GM23338 (cell line): Measurements from ENCODE around the gene ECD. TPM values are rescaled to one million over a fixed set of nuclear protein-coding genes. Genes with fewer than 3 reads are reported as not detected.

Experiments
- ATAC-seq: fragments of 200-7000 bp; cut with Tn5 transposase; 3 replicates; pipeline ENCODE4 v1.9.1; 2020
- DNase-seq: peaks from one replicate; pipeline ENCODE4 v3.0.0-alpha.2; 2015; ENCODE audit warnings: low spot score
- H2AFZ ChIP-seq: fragments of 200-600 bp; sonication (generic); 2 replicates; pipeline ENCODE4 v1.8.0; 2016; ENCODE audit warnings: antibody characterized with exemption, mild to moderate bottlenecking, moderate library complexity
- H3F3A ChIP-seq: fragments of 200-600 bp; sonication (generic); replicated peaks from 2 replicates; pipeline ENCODE4 v1.8.0; 2017; ENCODE audit warnings: antibody characterized with exemption, mixed run types, low read depth
- H3K27ac ChIP-seq: fragments of 200-600 bp; sonication (generic); 2 replicates; pipeline ENCODE4 v1.6.1; 2016; ENCODE audit warnings: low read depth
- H3K27me3 ChIP-seq: fragments of 200-600 bp; sonication (generic); 2 replicates; pipeline ENCODE4 v1.8.0; 2016; ENCODE audit warnings: mild to moderate bottlenecking, mixed run types, moderate library complexity; ENCODE audit not compliant: insufficient read depth
- H3K36me3 ChIP-seq: fragments of 200-600 bp; sonication (generic); 2 replicates; pipeline ENCODE4 v1.8.0; 2016; ENCODE audit warnings: mild to moderate bottlenecking; ENCODE audit not compliant: insufficient read depth
- H3K4me1 ChIP-seq: fragments of 200-600 bp; sonication (generic); 2 replicates; pipeline ENCODE4 v1.8.0; 2016; ENCODE audit warnings: mild to moderate bottlenecking, moderate library complexity; ENCODE audit not compliant: insufficient read depth
- H3K4me2 ChIP-seq: fragments of 200-600 bp; sonication (generic); 2 replicates; pipeline ENCODE4 v1.7.1; 2017; ENCODE audit warnings: mixed run types
- H3K4me3 ChIP-seq: fragments of 200-600 bp; sonication (generic); 2 replicates; pipeline ENCODE4 v1.6.1; 2016; ENCODE audit warnings: mixed run types
- H3K79me2 ChIP-seq: fragments of 200-600 bp; sonication (generic); replicated peaks from 2 replicates; pipeline ENCODE4 v1.8.0; 2017; ENCODE audit warnings: mild to moderate bottlenecking; ENCODE audit not compliant: insufficient read depth
- H3K9me2 ChIP-seq: fragments of 200-600 bp; sonication (generic); 2 replicates; pipeline ENCODE4 v1.8.0; 2017; ENCODE audit not compliant: insufficient read depth
- H4K20me1 ChIP-seq: fragments of 200-600 bp; sonication (generic); replicated peaks from 2 replicates; pipeline ENCODE4 v1.8.0; 2017; ENCODE audit warnings: mild to moderate bottlenecking; ENCODE audit not compliant: insufficient read depth
- H3K27ac Mint-ChIP-seq: 2 replicates; pipeline ENCODE4 v1.8.0; 2020; ENCODE audit warnings: inconsistent platforms, mild to moderate bottlenecking, moderate library complexity, mixed read lengths
- H3K27me3 Mint-ChIP-seq: 3 replicates; pipeline ENCODE4 v1.8.0; 2022; ENCODE audit warnings: low read depth, mild to moderate bottlenecking, moderate library complexity, mixed read lengths, inconsistent platforms; ENCODE audit not compliant: insufficient read depth, poor library complexity
- H3K36me3 Mint-ChIP-seq: 3 replicates; pipeline ENCODE4 v1.8.0; 2021; ENCODE audit warnings: low read depth, mild to moderate bottlenecking, inconsistent platforms, moderate library complexity, mixed read lengths
- H3K4me1 Mint-ChIP-seq: 3 replicates; pipeline ENCODE4 v1.8.0; 2020; ENCODE audit warnings: mild to moderate bottlenecking, inconsistent platforms, mixed read lengths
- H3K4me3 Mint-ChIP-seq: 3 replicates; pipeline ENCODE4 v1.8.0; 2021; ENCODE audit warnings: moderate library complexity, mild to moderate bottlenecking, inconsistent platforms, mixed read lengths
- H3K9me3 Mint-ChIP-seq: 3 replicates; pipeline ENCODE4 v1.8.0; 2020; ENCODE audit warnings: moderate library complexity, mild to moderate bottlenecking, inconsistent platforms, mixed read lengths
- CTCF ChIP-seq, 2 experiments: fragments of 200-600 bp in 1 of 2; sonication (generic) in 1 of 2; conservative IDR thresholded peaks; 2 replicates each; pipeline versions ENCODE4 v1.5.1 to v1.6.1; 2016 to 2017; ENCODE audit warnings: antibody characterized with exemption in 2 of 2, low read depth in 2 of 2, mild to moderate bottlenecking in 2 of 2, moderate library complexity in 1 of 2
- EZH2 ChIP-seq: fragments of 200-600 bp; sonication (generic); IDR thresholded peaks from one replicate; pipeline ENCODE4 v1.8.0; 2017; ENCODE audit warnings: antibody characterized with exemption, mild to moderate bottlenecking, low read depth; ENCODE audit not compliant: unreplicated experiment
- EZH2phosphoT487 ChIP-seq: fragments of 200-600 bp; sonication (generic); IDR thresholded peaks from one replicate; pipeline ENCODE4 v1.8.1; 2018; ENCODE audit warnings: antibody characterized with exemption; ENCODE audit not compliant: unreplicated experiment
- NANOG ChIP-seq: IDR thresholded peaks from 2 replicates; pipeline ENCODE4 v1.6.1; 2016; ENCODE audit warnings: antibody characterized with exemption, borderline replicate concordance
- STAT1 ChIP-seq: IDR thresholded peaks from one replicate; pipeline ENCODE4 v1.6.1; 2016; ENCODE audit warnings: antibody characterized with exemption; ENCODE audit not compliant: unreplicated experiment
- ZNF462 ChIP-seq: fragments of 250-450 bp; sonication (Bioruptor Pico); IDR thresholded peaks from 2 replicates; pipeline ENCODE4 v1.5.0; 2020; ENCODE audit warnings: mild to moderate bottlenecking, moderate library complexity
- polyA plus RNA-seq: library from polyadenylated mRNA; unstranded; fragments of >200 nt; fragmentation: Nextera tagmentation; extraction: Ambion mirVana; gene quantifications from 2 replicates; pipeline ENCODE4 v1.2.1, GENCODE V29; 2016
- total RNA-seq: library from RNA; depleted of rRNA; stranded (reverse); fragments of >200 nt; shearing (Covaris generic); gene quantifications from 2 replicates; pipeline ENCODE4 v1.2.3, GENCODE V29; 2014

The ECD gene
- total and polyA plus RNA-seq, 2 experiments from 2014 or later, result 37.8 to 56.6 TPM

- TF ChIP-seq ZNF462 (CRISPR knock-in tag) (no peak), EZH2phosphoT487 (no peak)
Measured at GRCh38 chr10:73088304-73088703, 79.5 kb downstream of the ECD start (continued).

- Mint-ChIP-seq H3K36me3 (no peaks in the 10 kb centered on the region), H3K27ac (no peak overlapping the region), H3K27me3 (no peaks in the 10 kb centered on the region), H3K9me3 (no peaks in the 10 kb centered on the region), H3K4me3 (no peak overlapping the region), H3K4me1 (no peaks in the 10 kb centered on the region)
- Histone ChIP-seq H3K9me2 (no peaks in the 10 kb centered on the region), H3K27me3 (no peaks in the 10 kb centered on the region), H3K4me2 (no peak overlapping the region), H3K4me3 (no peak overlapping the region), H3F3A (no peaks in the 10 kb centered on the region), H3K36me3 (no peaks in the 10 kb centered on the region), H3K27ac (no peak overlapping the region), H4K20me1 (no peaks in the 10 kb centered on the region), H2AFZ (no peak overlapping the region), H3K79me2 (peaks cover 29% of the 10 kb centered on the region), H3K4me1 (no peaks in the 10 kb centered on the region)
- ATAC-seq (no peak), DNase-seq (no peak)
- TF ChIP-seq NANOG (no peak), STAT1 (no peak), CTCF (conservative IDR thresholded peaks at IDR 0.05; ENCODE audit: low read depth in 2 of 2) (no peak), EZH2 (no peak), ZNF462 (CRISPR knock-in tag) (no peak)
Measured at GRCh38 chr10:73086816-73087215, 81.0 kb downstream of the ECD start.
